H9 (cell line): ENCODE measurements around the gene CBY1. TPM values are rescaled to one million over a fixed set of nuclear protein-coding genes. Genes with fewer than 3 reads are reported as not detected.

Source experiments
- DNase-seq: peaks from one replicate; pipeline ENCODE4 v3.0.0-alpha.2; 2017
- H2AFZ ChIP-seq: one replicate; pipeline ENCODE4 v1.6.1; 2013; ENCODE audit warnings: mild to moderate bottlenecking, low read length, control low read depth, moderate library complexity
- H2AK5ac ChIP-seq: 2 replicates; pipeline ENCODE4 v1.6.1; 2013; ENCODE audit warnings: low read length, control low read depth, mixed read lengths; ENCODE audit not compliant: insufficient read length
- H2BK120ac ChIP-seq: one replicate; pipeline ENCODE4 v1.6.1; 2013; ENCODE audit warnings: low read depth, mild to moderate bottlenecking, low read length, control low read depth, inconsistent platforms; ENCODE audit not compliant: poor library complexity, severe bottlenecking
- H2BK12ac ChIP-seq: 2 replicates; pipeline ENCODE4 v1.6.1; 2013; ENCODE audit warnings: low read length, control low read depth, mixed read lengths, low read depth; ENCODE audit not compliant: insufficient read length
- H2BK15ac ChIP-seq: 2 replicates; pipeline ENCODE4 v1.6.1; 2013; ENCODE audit warnings: low read depth, low read length, control low read depth
- H2BK20ac ChIP-seq: one replicate; pipeline ENCODE4 v1.6.1; 2013; ENCODE audit warnings: low read depth, mild to moderate bottlenecking, low read length, control low read depth, inconsistent platforms; ENCODE audit not compliant: poor library complexity, severe bottlenecking
- H2BK5ac ChIP-seq: 2 replicates; pipeline ENCODE4 v1.6.1; 2013; ENCODE audit warnings: low read length, control low read depth, mixed read lengths; ENCODE audit not compliant: insufficient read length
- H3K14ac ChIP-seq: 2 replicates; pipeline ENCODE4 v1.6.1; 2013; ENCODE audit warnings: low read length, control low read depth; ENCODE audit not compliant: insufficient read depth
- H3K18ac ChIP-seq: 2 replicates; pipeline ENCODE4 v1.6.1; 2013; ENCODE audit warnings: low read depth, mild to moderate bottlenecking, mixed read lengths, low read length, control low read depth; ENCODE audit not compliant: insufficient read length
- H3K23ac ChIP-seq: 2 replicates; pipeline ENCODE4 v1.6.1; 2013; ENCODE audit warnings: low read length, control low read depth, mixed read lengths, low read depth; ENCODE audit not compliant: insufficient read length
- H3K23me2 ChIP-seq: 2 replicates; pipeline ENCODE4 v1.6.1; 2013; ENCODE audit warnings: low read depth, mild to moderate bottlenecking, mixed read lengths, low read length, control low read depth; ENCODE audit not compliant: insufficient read length, poor library complexity, severe bottlenecking
- H3K27ac ChIP-seq: 2 replicates; pipeline ENCODE4 v1.5.1; 2013; ENCODE audit warnings: low read length, control low read depth, mixed read lengths, low read depth; ENCODE audit not compliant: insufficient read length
- H3K27me3 ChIP-seq: 2 replicates; pipeline ENCODE4 v1.6.1; 2013; ENCODE audit warnings: low read length, control low read depth, inconsistent platforms; ENCODE audit not compliant: insufficient read depth
- H3K4ac ChIP-seq: 2 replicates; pipeline ENCODE4 v1.6.1; 2013; ENCODE audit warnings: low read depth, mild to moderate bottlenecking, control low read depth, inconsistent platforms, low read length, moderate library complexity
- H3K4me1 ChIP-seq: 2 replicates; pipeline ENCODE4 v1.6.1; 2013; ENCODE audit warnings: low read length, control low read depth, inconsistent platforms; ENCODE audit not compliant: insufficient read depth
- H3K4me2 ChIP-seq: 2 replicates; pipeline ENCODE4 v1.6.1; 2013; ENCODE audit warnings: low read length, control low read depth, mixed read lengths; ENCODE audit not compliant: insufficient read length, insufficient read depth
- H3K56ac ChIP-seq: 2 replicates; pipeline ENCODE4 v1.6.1; 2013; ENCODE audit warnings: low read depth, mild to moderate bottlenecking, mixed read lengths, low read length, control low read depth; ENCODE audit not compliant: insufficient read length
- H3K79me1 ChIP-seq: 2 replicates; pipeline ENCODE4 v1.6.1; 2013; ENCODE audit warnings: low read depth, mild to moderate bottlenecking, moderate library complexity, low read length, control low read depth, inconsistent platforms; ENCODE audit not compliant: insufficient read depth, poor library complexity, severe bottlenecking
- H3K79me2 ChIP-seq: 2 replicates; pipeline ENCODE4 v1.6.1; 2013; ENCODE audit warnings: low read length, control low read depth, inconsistent platforms; ENCODE audit not compliant: insufficient read depth
- H3K9ac ChIP-seq: 2 replicates; pipeline ENCODE4 v1.6.1; 2013; ENCODE audit warnings: low read length, control low read depth, mixed read lengths; ENCODE audit not compliant: insufficient read length; ENCODE audit errors: extremely low read depth
- H3K9me3 ChIP-seq: one replicate; pipeline ENCODE4 v1.6.1; 2013; ENCODE audit warnings: low read depth, low read length, inconsistent platforms; ENCODE audit not compliant: control insufficient read depth
- H3T11ph ChIP-seq: one replicate; pipeline ENCODE4 v1.6.1; 2013; ENCODE audit warnings: mild to moderate bottlenecking, low read length, control low read depth, inconsistent platforms
- H4K20me1 ChIP-seq: one replicate; pipeline ENCODE4 v1.6.1; 2013; ENCODE audit not compliant: control insufficient read depth, insufficient read length, insufficient read depth
- H4K5ac ChIP-seq: 2 replicates; pipeline ENCODE4 v1.6.1; 2013; ENCODE audit warnings: low read depth, mild to moderate bottlenecking, mixed read lengths, low read length, control low read depth; ENCODE audit not compliant: insufficient read length
- H4K8ac ChIP-seq: replicated peaks from 2 replicates; pipeline ENCODE4 v1.6.1; 2013; ENCODE audit warnings: low read length, control low read depth, mixed read lengths, low read depth; ENCODE audit not compliant: insufficient read length
- H4K91ac ChIP-seq: 2 replicates; pipeline ENCODE4 v1.6.1; 2013; ENCODE audit warnings: low read depth, mild to moderate bottlenecking, moderate library complexity, mixed read lengths, low read length, control low read depth; ENCODE audit not compliant: insufficient read length
- H3K27ac Mint-ChIP-seq, 3 experiments: 2 replicates in 2 of 3; 3 replicates in 1 of 3; pipeline ENCODE4 v1.8.0; 2020 to 2021; ENCODE audit warnings: mixed read lengths in 3 of 3, mild to moderate bottlenecking in 1 of 3, moderate library complexity in 1 of 3
- H3K27me3 Mint-ChIP-seq: 2 replicates; pipeline ENCODE4 v1.8.0; 2021; ENCODE audit warnings: low read depth, mild to moderate bottlenecking, moderate library complexity, mixed read lengths
- H3K36me3 Mint-ChIP-seq, 3 experiments: 2 replicates in 2 of 3; 3 replicates in 1 of 3; pipeline ENCODE4 v1.8.0; 2020 to 2021; ENCODE audit warnings: low read depth in 3 of 3, mixed read lengths in 3 of 3; ENCODE audit not compliant: insufficient read depth in 1 of 3
- H3K4me1 Mint-ChIP-seq, 2 experiments: 2 replicates each; pipeline ENCODE4 v1.8.0; 2020; ENCODE audit warnings: mixed read lengths in 2 of 2
- H3K4me3 Mint-ChIP-seq, 2 experiments: 2 replicates in 1 of 2; 3 replicates in 1 of 2; pipeline ENCODE4 v1.8.0; 2020 to 2021; ENCODE audit warnings: mild to moderate bottlenecking in 2 of 2, mixed read lengths in 2 of 2, moderate library complexity in 1 of 2
- H3K9me3 Mint-ChIP-seq, 2 experiments: 2 replicates in 1 of 2; 3 replicates in 1 of 2; pipeline ENCODE4 v1.8.0; 2020; ENCODE audit warnings: mild to moderate bottlenecking in 2 of 2, mixed read lengths in 2 of 2, moderate library complexity in 1 of 2
- total RNA-seq: library from RNA; stranded (reverse); gene quantifications from 2 replicates; pipeline ENCODE4 v1.2.1, GENCODE V29; 2021
- TF ChIP-seq, protein P1 (sequence below): fragments of 200-600 bp; sonication (generic); conservative IDR thresholded peaks from 3 replicates; pipeline ENCODE4 v1.8.0; 2021; ENCODE audit warnings: antibody characterized with exemption, mild to moderate bottlenecking

The CBY1 gene
- total RNA-seq, 1 experiment from 2014 or later, result 26.6 TPM

DNA sequence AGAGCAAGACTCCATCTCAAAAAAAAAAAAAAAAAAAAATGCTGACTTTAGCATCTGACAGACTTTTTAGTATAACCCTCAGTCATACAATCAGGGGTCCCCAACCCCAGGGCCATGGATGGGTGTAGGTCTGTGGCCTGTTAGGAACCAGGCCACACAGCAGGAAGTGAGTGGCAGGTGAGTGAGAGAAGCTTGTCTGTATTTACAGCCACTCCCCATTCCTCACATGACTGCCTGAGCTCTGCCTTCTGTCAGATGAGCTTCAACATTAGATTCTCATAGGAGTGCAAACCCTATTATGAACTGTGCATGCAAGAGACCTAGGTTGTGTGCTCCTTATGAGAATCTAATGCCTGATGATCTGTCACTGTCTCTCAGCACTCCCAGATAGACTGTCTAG lies 3.6 kb upstream of the CBY1 start:
- H4K5ac ChIP-seq, result no peak overlapping the region
- DNase-seq, result no peak
- H3K4ac ChIP-seq, result no peak overlapping the region
- no peak overlapping the region for H2BK20ac ChIP-seq
- H2BK5ac ChIP-seq, result no peak overlapping the region
- no peak overlapping the region for H3K56ac ChIP-seq
- no peaks in the 10 kb centered on the region for H3K79me2 ChIP-seq
- Mint-ChIP-seq H3K27me3 (no peaks in the 10 kb centered on the region; the same call in 1 of the 2 replicates), H3K27ac (no peak overlapping the region), H3K4me3 (no peak overlapping the region), H3K9me3 (peaks cover 0 to 5% of the 10 kb centered on the region in 2 experiments; a peak in 3 of 5 replicates), H3K4me1 (peaks cover 10% of the 10 kb centered on the region in 2 experiments), H3K36me3 (peaks cover 7 to 30% (median 8%) of the 10 kb centered on the region in 3 experiments)
- no peak overlapping the region for H3K27ac ChIP-seq
- TF ChIP-seq, protein P1, sequence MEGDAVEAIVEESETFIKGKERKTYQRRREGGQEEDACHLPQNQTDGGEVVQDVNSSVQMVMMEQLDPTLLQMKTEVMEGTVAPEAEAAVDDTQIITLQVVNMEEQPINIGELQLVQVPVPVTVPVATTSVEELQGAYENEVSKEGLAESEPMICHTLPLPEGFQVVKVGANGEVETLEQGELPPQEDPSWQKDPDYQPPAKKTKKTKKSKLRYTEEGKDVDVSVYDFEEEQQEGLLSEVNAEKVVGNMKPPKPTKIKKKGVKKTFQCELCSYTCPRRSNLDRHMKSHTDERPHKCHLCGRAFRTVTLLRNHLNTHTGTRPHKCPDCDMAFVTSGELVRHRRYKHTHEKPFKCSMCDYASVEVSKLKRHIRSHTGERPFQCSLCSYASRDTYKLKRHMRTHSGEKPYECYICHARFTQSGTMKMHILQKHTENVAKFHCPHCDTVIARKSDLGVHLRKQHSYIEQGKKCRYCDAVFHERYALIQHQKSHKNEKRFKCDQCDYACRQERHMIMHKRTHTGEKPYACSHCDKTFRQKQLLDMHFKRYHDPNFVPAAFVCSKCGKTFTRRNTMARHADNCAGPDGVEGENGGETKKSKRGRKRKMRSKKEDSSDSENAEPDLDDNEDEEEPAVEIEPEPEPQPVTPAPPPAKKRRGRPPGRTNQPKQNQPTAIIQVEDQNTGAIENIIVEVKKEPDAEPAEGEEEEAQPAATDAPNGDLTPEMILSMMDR, result no peak
- H3K14ac ChIP-seq, result no peak overlapping the region
- H2AK5ac ChIP-seq, result no peak overlapping the region
- no peaks in the 10 kb centered on the region for H3K79me1 ChIP-seq
- H2BK15ac ChIP-seq, result no peak overlapping the region
- no peaks in the 10 kb centered on the region for H4K20me1 ChIP-seq
- H3K27me3 ChIP-seq, result no peaks in the 10 kb centered on the region
- no peak overlapping the region for H3K23ac ChIP-seq
- no peaks in the 10 kb centered on the region for H3K4me1 ChIP-seq
- H3K23me2 ChIP-seq, result peaks cover 16% of the 10 kb centered on the region
- no peak overlapping the region for H4K91ac ChIP-seq
- H3K9ac ChIP-seq, result no peak overlapping the region
- H2BK12ac ChIP-seq, result no peak overlapping the region
- no peak overlapping the region for H3K4me2 ChIP-seq
- H4K8ac ChIP-seq, result no peak overlapping the region
- H2AFZ ChIP-seq, result no peak overlapping the region
- no peak overlapping the region for H3T11ph ChIP-seq
- no peaks in the 10 kb centered on the region for H3K9me3 ChIP-seq
- no peak overlapping the region for H3K18ac ChIP-seq
- no peak overlapping the region for H2BK120ac ChIP-seq
